NCI-H2081 (cell line): ENCODE results near the gene MMP10.
"Not testable (repeated sequence)": the region's sequence is repeated elsewhere in the genome, so short reads cannot be mapped to it uniquely, and the experiment has no call there.

Experiments used
- DNase-seq, 2 experiments: peaks; one replicate each; lab custom pipeline; 2025; lab: John Stamatoyannopoulos, UW

MMP10 gene

DNA sequence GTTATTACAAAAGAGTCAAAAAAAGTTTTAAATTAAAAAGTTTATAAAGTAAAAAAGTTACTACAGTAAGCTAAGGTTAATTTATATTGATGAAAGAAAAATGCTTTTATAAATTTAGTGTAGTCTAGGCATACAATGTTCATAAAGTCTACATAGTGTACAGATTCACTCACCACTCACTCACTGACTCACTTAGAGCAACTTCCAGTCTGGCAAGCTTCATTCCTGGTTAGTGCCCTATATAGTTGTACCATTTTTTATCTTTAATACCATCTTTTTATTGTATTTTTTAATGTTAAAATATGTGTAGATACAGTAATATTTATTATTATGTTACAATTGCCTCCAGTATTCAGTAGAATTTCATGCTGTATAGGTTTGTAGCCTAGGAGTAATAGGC is 2.6 kb upstream of the MMP10 start:
- DNase-seq = no peak

DNA sequence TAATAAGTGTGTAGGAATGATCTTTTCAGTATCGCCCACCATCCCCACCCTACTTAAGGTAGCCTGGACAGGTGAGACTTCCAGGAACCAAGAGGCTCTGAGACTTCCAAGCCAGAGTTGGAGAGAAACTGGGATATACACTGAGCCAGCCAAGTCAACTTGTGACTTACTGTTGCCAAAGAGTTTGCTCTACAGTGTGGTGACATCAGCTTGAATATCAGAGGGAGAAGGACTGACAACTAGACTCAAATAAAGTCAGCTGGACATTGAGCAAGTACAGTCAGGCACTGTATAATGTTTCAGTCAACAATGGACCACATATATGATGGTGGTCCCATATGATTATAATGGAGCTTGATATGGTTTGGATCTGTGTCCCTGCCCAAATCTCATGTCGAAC is 1.2 kb upstream of the MMP10 start:
- DNase-seq = peak in 1 of 2 experiments; percentile 11

DNA sequence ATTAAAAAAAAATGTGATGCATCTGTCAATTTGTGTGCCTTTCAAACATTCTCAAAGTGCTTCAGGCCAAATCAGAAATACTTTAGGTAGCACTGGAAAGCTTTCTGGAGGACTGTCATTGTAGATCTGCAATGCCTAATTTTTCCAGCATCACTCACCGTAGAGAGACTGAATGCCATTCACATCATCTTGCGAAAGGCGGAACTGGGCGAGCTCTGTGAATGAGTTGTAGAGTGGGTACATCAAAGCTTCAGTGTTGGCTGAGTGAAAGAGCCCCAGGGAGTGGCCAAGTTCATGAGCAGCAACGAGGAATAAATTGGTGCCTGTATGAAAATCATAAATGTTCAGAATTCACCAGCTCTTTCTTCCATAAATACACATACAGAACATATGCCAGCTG is 4.0 kb downstream of the MMP10 start:
- DNase-seq = no peak

DNA sequence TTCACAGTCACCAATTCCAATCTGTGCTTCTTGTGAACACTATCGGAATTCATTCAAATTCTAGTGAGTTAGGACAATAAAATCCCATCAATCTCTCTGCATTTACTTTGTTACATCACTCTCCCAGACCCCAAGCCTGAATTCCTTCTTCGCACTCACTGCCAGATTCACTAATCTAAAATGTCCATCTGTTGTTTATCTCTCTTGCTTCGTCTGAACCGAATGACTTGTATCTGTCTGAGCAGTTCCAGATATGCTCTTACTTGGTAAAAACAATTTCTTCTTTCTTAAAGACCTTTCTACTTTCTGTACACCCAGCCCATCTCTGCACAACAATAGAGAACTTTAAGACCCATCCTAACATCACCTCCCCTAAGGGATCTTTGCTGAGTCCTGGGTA is 7.0 kb downstream of the MMP10 start:
- DNase-seq = no peak

DNA sequence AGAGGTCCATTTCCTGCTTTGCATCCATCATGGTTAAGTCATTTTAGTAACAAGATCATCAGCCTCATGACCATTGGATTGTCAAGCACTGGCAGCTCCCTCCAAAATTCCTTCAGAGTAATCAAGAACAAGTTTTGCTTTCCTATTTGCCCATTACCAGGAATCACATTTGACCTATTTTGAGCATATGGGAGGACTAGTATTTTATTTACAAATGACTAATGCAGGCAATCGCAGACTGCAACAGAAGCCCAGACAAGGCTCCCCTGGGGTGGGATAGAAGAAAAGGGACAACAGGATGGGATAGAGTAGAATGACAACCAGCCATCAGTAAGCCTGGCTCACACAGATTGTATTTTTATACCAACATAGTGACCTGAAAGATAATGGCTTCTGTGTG is 9.1 kb downstream of the MMP10 start:
- DNase-seq = no peak

DNA sequence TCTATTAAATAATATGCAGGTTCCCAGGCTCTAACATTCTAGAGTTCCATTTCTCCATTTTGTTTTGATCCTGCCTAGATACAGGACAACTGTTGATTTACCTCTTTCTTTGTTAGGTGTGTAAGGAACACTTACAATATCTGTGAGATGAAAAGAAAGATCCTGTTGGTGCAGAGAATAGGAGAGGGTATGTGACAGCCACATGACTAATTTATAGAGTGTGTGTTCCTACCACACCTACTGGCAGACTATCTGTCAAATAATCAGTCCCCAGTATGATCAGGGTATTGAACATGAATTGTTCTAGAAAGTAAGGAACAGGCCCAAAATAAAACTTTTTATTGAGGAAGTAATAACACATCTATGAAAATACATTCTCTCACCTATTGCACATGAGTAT is 10.2 kb downstream of the MMP10 start:
- DNase-seq = no peak

DNA sequence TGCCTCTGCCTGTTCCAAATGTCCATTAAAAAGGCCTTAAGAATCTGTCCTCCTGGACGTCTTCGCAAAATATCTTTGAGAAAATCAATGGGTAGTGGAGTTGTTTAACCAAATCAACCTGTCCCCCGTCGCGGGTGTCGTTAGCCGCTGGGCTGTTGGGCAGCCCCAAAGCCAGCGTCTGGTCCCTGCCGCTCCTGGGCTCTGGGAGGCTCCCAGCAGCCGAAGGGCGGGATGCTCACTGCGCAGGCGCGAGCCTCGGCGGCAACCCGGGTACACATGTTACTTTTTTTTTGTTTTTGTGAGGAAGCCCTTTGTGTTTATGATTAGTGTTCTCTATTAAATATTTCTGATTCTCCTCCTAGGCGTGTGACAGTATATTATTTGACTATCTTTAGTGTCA is 12.6 kb downstream of the MMP10 start:
- no peak for DNase-seq

DNA sequence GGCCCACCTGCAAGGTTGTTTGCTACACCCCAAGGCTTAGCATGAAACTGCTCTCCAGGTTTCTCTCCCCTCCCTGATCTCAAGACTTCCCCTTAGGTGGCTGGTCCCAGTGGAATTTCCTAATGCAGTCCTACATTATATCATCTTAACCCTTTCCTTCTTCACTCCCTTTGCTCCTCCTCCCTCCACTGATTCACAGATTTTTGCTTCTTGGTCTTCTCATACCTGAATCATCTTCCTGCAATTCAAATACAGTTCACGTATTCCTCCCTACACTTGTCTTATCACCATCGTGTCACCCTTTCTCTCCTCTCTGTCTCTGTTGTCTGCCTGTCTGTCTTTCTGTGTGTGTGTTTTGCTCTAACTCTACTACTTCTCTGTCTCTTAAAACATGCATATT is 17.0 kb downstream of the MMP10 start:
- no peak for DNase-seq

DNA sequence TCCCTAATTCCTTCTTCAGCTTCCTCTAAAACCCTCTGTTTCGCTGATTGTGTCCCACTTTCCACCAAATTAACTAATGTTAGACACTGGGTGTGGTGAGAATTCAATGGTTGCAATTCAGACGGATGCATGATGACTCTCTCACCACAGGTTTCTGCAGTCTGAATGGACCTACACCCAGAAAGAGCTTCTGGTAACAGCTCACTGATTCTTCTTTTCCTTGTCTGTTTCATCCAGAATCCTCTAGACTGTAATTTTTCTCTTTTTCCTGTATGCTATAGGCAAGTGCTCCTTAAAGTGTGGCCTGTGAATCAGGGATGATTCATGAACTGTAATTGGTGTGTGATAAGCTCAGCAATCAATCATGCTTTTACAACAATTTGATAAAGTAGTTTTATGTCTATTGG is 18.1 kb downstream of the MMP10 start:
- no peak for DNase-seq

DNA sequence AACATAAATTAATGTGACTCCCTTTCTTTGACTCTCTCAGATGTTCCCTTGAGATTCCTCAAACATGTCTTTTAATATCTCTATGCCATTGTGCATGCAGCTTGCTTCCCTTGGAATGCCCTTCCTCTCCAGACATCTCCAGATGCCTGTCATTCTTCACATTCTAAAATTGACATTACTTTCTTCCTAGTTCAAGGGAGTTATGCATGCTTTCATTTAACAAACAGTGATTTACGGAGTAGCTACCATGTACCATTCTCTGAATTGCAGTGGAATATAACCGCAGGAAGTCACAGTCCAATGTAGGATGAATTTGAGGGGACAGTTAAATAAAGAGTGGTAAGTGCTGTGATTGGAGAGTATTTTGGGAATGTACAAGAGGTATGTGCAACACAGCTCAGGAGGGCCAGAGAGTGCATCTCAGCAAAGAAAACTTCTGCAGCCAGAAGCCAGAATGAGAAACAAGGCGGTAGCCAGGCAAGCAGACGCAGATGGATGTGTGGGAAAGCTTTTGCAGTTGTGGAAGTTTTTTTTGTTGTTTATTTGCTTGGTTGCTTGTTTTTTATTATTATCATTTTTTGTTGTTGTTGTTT is 18.7 kb downstream of the MMP10 start:
- no peak for DNase-seq

DNA sequence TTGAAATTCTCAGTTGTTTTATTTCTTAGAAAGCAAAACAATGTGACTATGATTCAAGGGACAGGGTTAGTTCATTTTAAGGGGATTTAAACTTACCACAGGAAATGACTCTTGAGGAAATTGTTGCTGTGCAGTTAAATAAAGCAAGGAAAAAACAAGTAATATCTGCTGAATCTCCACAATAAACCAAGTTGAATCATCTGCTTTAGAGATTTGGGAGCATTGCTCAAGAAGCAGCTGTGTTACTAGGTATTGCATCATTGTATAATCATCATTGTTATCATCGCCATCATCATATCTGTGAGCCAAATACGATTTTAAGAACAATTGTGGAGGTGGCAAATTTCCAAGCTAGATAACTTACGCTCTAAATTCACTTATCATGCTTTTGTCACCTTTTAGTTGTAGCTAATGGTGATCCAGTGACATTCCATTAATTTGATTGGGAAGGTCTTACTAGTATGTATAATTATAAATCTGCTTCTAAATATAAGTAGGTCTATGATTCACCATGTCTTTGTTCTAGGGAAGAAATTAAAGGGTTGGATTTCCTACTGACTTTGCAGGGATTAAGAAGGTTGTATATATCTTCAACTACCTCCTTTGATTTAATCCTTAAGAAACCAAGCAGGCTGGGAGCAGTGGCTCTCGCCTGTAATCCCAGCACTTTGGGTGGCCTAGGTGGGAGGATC is 19.9 kb downstream of the MMP10 start:
- DNase-seq = peak in 1 of 2 experiments; percentile 25

DNA sequence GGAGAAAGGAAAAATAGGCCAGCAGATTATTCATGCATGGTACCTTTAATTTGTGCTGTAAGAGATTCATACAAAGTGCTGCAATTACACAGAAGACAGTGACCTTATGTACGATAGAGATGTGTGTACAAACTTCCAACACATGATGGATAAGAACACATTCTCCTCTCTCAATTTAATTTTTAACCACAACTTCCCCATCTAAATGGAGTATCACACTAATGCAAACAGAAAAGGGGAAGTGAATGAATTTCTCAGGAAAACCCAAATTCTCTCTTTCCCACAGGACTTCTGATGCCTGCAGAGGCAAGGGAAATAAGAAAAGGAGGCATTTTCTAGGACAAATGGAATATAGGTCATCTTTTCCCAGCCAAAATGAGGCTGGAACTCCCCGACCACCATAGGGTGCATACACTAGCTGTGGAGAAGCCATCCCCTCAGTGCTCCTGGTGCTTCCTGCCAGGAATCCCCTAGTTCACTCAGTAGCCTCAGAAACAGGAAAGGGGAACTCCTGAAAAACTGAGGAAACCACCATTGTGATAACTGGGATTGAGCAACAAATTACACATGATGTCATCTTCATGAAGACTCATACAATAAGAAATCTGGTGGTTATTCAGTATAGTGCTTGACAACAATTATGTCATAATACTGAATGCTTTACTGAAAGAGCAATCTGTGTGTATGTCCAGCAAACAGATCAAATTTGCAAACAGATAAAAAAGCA is 22.4 kb downstream of the MMP10 start:
- DNase-seq = no peak

DNA sequence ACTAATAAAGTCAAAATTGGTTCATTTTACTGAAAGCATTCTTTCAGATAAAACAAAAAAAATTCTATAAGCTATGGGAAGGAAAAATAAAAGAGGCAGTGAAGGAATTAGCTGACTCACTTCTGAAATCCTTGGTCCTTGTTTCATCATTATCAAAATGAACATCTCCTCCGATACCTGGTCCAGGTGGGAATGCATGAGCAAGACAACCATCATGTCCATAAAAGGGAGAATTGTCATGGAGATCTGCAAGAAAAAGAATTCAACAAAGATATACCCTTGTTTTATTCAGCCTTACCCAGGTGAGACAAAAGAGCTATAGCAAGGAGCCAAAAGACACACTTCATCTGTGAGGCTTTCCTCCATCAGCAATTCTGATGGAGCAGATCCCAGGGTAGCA is 27.2 kb downstream of the MMP10 start:
- no peak for DNase-seq

DNA sequence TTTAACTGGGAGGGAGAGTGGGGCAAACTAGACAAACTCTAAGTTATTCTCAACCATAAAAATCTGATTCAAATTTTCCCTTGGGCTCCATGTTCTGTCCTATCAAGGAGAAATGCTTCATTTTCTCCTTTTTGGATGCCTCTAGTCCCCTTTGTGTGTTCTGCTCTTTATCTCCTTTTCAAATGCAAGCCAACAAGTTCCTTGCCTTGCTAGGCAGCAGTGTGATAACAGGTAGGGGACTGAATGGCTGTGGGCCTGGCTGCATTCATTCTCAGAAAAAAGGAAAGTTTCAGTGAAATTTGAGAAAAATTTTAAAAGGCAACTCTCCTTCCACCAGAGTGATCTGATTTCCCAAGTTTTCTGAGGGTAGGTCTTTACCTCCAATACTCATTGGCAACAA is 28.8 kb downstream of the MMP10 start:
- no peak for DNase-seq

DNA sequence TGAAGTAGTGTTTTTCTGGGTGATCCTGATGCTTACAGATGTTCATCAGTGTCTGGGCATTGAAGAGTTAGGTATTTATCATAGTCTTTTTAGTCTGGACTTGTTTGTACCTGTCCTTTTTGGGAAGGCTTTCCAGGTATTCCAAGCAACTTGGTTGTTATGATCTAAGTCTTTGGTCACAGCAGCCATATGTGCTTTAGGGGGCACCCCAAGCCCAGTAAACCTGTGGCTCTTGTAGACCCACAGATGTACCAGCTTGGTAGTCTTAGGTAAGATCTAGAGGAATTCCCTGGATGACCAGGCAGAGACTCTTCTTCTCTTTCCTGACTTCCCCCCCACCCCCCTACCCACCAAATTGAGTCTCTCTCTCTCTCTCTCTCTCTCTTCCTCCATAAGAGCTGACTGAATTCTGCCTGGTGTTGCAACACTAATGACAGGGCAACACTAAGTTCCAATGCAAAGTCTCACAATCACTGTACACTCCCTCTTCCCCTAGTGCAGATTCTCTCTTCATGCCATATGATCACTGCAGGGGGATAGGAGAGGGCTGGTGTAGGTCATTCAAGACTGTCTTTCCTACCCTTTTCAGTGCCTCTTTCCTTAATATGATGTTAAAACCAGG is 31.2 kb downstream of the MMP10 start:
- DNase-seq = no peak

DNA sequence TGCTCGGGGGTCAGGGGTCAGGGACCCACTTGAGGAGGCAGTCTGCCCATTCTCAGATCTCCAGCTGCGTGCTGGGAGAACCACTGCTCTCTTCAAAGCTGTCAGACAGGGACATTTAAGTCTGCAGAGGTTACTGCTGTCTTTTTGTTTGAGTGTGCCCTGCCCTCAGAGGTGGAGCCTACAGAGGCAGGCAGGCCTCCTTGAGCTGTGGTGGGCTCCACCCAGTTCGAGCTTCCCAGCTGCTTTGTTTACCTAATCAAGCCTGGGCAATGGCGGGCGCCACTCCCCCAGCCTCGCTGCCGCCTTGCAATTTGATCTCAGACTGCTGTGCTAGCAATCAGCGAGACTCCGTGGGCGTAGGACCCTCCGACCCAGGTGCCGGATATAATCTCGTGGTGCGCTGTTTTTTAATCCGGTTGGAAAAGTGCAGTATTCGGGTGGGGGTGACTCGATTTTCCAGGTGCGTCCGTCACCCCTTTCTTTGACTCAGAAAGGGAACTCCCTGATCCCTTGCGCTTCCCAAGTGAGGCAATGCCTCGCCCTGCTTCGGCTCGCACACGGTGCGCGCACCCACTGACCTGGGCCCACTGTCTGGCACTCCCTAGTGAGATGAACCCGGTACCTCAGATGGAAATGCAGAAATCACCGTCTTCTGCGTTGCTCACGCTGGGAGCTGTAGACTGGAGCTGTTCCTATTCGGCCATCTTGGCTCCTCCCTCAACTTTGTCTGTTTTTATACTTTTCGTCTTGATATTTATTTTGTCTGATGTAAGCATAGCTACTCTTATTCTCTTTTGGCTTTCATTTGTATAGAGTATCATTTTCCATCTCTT is 33.5 kb downstream of the MMP10 start:
- not testable (repeated sequence) for DNase-seq

DNA sequence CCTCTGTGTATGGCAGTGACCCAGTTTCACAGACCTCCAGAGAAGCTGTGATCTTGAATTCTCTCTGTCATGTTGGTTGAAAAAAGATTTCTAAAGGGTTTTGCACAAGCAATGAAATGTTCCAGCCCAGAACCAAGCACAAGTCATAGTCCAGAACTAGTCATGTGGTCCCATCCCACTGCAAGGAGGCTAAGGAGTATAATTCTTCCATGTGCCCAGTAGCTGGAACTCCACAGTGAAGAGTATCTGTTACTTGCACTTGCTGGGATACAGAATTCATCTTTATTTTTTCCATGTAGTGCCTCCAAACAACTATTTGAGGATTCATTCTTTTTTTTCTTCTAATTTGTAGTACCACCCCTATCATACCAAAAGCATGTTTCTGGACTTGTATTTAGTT is 45.8 kb downstream of the MMP10 start:
- DNase-seq = no peak

DNA sequence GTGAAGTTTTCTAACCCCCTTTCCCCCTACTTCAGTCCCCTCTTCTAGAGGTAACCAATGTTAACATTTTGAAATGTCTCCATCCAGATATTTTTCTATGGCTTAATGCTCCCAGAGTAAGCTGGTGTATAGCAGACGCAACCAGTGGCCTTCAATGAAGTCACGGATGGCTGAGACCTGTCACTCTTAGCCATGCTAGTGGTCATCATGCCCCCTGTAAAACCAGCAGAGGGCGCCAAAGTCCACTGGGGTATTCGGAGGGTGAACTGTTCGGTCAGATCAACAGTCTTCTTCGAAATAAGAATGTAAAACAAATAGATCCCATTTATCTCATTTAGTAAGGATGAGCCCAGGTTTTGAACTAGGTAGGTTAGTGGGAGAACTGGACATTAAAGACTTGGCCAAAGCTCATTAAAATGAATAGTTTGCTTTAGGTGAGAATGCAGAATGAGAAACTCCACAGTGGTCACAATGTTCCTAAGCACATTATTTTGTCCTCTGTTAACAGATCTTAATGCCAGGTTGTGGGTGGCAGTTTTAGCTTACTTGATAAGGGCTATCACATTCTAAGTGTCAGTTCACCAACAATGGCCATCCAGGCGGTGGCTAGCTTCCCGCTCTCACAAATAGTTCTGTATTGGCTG is 47.1 kb downstream of the MMP10 start:
- peak; percentile 64 to 72 for DNase-seq

DNA sequence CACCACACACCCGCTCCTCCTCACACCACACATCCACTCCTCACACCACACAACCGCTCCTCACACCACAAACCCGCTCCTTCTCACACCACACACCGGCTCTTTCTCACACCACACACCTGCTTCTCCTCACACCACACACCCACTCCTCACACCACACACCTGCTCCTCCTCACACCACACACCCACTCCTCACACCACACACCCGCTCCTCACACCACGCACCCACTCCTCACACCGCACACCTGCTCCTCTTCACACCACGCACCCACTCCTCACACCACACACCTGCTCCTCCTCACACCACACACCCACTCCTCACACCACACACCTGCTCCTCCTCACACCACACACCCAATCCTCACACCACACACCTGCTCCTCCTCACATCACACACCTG is 49.5 kb downstream of the MMP10 start:
- not testable (repeated sequence) for DNase-seq

DNA sequence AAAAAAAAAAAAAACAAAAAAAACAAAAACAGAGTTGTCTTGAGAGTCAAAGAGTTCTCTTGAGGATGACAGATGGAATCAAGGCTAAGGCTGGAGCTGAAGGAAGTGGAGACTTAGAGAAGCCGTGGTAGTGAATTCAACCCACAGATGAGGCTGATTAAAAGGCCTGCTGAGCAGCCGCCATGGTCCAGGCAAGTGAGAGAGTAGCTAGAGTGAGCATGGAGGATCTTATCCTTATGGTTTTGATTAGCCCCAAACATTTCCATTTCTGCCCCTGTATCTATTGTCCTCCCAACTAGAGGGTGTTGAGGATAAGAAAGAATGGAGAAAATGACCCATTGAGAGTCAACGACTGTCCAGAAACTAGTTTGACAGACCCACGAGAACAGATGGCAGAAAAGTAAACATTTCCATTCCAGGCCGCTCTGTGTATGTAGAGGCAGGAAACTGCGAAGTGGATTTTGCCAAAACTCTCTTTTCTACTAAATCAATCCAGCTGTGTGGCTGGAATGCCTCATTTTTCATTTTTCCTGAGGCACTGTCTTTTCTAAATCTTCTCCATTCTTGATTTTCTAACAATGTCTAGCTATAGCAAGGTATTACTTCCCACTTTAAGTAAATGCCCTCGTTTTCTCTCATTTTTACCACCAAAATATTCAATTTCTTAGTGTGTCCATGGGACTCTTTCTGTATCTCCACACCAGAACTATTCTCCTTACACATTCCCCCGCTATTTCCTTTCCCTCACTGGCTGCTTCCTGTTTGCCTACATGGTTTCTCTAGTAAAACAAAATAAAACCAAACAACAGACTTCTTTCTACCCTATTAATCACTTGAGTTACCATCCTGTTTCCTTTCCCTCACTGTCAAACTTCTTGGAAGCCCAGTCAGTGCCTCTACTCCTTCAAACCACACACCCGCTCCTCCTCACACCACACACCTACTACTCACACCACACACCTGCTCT is 50.3 kb downstream of the MMP10 start:
- DNase-seq = no peak
